Measurements from ENCODE around the gene AUTS2.

DNA sequence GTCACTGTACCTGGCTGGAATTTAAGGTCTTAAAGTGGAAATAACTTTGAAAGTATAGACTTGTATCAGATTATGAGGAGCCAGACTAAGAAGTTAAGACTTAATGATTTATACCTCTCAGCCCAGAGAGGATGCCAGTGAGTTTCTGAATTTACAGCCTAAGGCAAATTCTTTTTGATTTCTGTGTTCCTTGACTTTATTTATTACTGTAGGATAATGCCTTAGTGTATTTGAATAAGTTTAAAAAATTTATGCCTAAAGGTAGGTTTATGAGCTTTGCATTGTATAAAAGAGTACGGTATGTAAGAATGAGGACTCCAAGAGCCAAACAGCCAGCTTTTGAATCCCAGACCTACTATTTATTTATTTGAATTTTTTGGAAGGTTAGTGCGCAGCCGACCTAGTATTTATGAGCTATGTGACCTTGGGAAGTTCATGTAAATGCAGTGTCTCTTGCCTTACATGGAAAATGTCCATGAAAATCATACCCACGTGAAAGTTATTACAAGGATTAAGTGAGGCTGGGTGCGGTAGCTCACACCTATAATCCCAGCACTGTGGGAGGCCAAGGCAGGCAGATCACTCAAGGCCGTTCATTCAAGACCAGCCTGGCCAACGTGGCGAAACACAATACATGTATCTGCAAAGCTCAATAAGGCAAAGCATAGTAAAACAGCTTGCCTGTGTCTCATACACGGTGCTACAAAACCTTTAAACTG, 174.6 kb downstream of the AUTS2 start:
- TF ChIP-seq, protein P1, sequence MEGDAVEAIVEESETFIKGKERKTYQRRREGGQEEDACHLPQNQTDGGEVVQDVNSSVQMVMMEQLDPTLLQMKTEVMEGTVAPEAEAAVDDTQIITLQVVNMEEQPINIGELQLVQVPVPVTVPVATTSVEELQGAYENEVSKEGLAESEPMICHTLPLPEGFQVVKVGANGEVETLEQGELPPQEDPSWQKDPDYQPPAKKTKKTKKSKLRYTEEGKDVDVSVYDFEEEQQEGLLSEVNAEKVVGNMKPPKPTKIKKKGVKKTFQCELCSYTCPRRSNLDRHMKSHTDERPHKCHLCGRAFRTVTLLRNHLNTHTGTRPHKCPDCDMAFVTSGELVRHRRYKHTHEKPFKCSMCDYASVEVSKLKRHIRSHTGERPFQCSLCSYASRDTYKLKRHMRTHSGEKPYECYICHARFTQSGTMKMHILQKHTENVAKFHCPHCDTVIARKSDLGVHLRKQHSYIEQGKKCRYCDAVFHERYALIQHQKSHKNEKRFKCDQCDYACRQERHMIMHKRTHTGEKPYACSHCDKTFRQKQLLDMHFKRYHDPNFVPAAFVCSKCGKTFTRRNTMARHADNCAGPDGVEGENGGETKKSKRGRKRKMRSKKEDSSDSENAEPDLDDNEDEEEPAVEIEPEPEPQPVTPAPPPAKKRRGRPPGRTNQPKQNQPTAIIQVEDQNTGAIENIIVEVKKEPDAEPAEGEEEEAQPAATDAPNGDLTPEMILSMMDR (IDR thresholded peaks at IDR 0.05; ENCODE audit: low read length): no peak
- no peak for TF ChIP-seq EZH2 (IDR thresholded peaks at IDR 0.05; ENCODE audit: borderline replicate concordance, low read length)

Measured in OCI-LY1 (cell line).